Astrocyte (in vitro differentiated cells and primary cell): ENCODE measurements around the gene NDFIP1. TPM values are rescaled to one million over a fixed set of nuclear protein-coding genes. Genes with fewer than 3 reads are reported as not detected.

ENCODE experiments used
- DNase-seq: peaks from one replicate; pipeline ENCODE4 v3.0.0-alpha.2; 2010; ENCODE audit warnings: low read depth
- FAIRE-seq: peaks from 2 replicates; lab custom pipeline; 2011; peaks lifted over from hg19 to GRCh38; lab: Jason Lieb, UNC
- H2AFZ ChIP-seq: 2 replicates; pipeline ENCODE4 v1.6.0; 2012; ENCODE audit warnings: low read depth, low read length, inconsistent platforms
- H3K27ac ChIP-seq: 2 replicates; pipeline ENCODE4 v1.5.1; 2011; ENCODE audit warnings: low read depth, low read length, inconsistent platforms
- H3K27me3 ChIP-seq: 2 replicates; pipeline ENCODE4 v1.6.0; 2011; ENCODE audit warnings: low read length, inconsistent platforms; ENCODE audit not compliant: insufficient read depth
- H3K36me3 ChIP-seq: 2 replicates; pipeline ENCODE4 v1.5.1; 2011; ENCODE audit warnings: low read length, inconsistent platforms; ENCODE audit not compliant: insufficient read depth
- H3K4me1 ChIP-seq: 2 replicates; pipeline ENCODE4 v1.5.1; 2011; ENCODE audit warnings: low read length, inconsistent platforms; ENCODE audit not compliant: insufficient read depth
- H3K4me2 ChIP-seq: 2 replicates; pipeline ENCODE4 v1.6.0; 2012; ENCODE audit warnings: low read length, inconsistent platforms
- H3K4me3 ChIP-seq: 2 replicates; pipeline ENCODE4 v1.5.1; 2011; ENCODE audit warnings: low read depth, mild to moderate bottlenecking, low read length, inconsistent platforms; ENCODE audit not compliant: insufficient read depth
- H3K79me2 ChIP-seq: 2 replicates; pipeline ENCODE4 v1.6.0; 2012; ENCODE audit warnings: mild to moderate bottlenecking, low read length, inconsistent platforms; ENCODE audit not compliant: insufficient read depth
- H3K9ac ChIP-seq: 2 replicates; pipeline ENCODE4 v1.6.0; 2012; ENCODE audit warnings: mild to moderate bottlenecking, low read length, inconsistent platforms
- H3K9me3 ChIP-seq: 2 replicates; pipeline ENCODE4 v1.5.1; 2012; ENCODE audit warnings: low read depth, mild to moderate bottlenecking, low read length, inconsistent platforms; ENCODE audit not compliant: insufficient read depth
- H4K20me1 ChIP-seq: 2 replicates; pipeline ENCODE4 v1.6.0; 2012; ENCODE audit warnings: low read length, inconsistent platforms; ENCODE audit not compliant: insufficient read depth
- H3K27ac Mint-ChIP-seq: one replicate; pipeline ENCODE4 v1.8.0; 2021; ENCODE audit warnings: mild to moderate bottlenecking, mixed read lengths; ENCODE audit not compliant: unreplicated experiment
- H3K27me3 Mint-ChIP-seq: one replicate; pipeline ENCODE4 v1.8.0; 2021; ENCODE audit warnings: low read depth, mixed read lengths; ENCODE audit not compliant: unreplicated experiment
- H3K36me3 Mint-ChIP-seq: one replicate; pipeline ENCODE4 v1.8.0; 2021; ENCODE audit warnings: low read depth, mixed read lengths; ENCODE audit not compliant: unreplicated experiment
- H3K4me1 Mint-ChIP-seq: one replicate; pipeline ENCODE4 v1.8.0; 2021; ENCODE audit warnings: low read depth, mixed read lengths; ENCODE audit not compliant: unreplicated experiment
- H3K4me3 Mint-ChIP-seq: one replicate; pipeline ENCODE4 v1.8.0; 2021; ENCODE audit warnings: mild to moderate bottlenecking, moderate library complexity, mixed read lengths; ENCODE audit not compliant: unreplicated experiment
- H3K9me3 Mint-ChIP-seq: one replicate; pipeline ENCODE4 v1.8.0; 2021; ENCODE audit warnings: mild to moderate bottlenecking, mixed read lengths; ENCODE audit not compliant: unreplicated experiment
- CTCF ChIP-seq: IDR thresholded peaks from 2 replicates; pipeline ENCODE4 v1.5.1; 2011; ENCODE audit warnings: low read depth, mild to moderate bottlenecking, inconsistent platforms, low read length, moderate library complexity; ENCODE audit not compliant: insufficient read depth
- EZH2 ChIP-seq: IDR thresholded peaks from 2 replicates; pipeline ENCODE4 v1.6.1; 2012; ENCODE audit warnings: mild to moderate bottlenecking, low read length, inconsistent platforms; ENCODE audit not compliant: insufficient read depth
- total RNA-seq: library from RNA; stranded (reverse); gene quantifications from 2 replicates; pipeline ENCODE4 v1.2.1, GENCODE V29; 2021

The NDFIP1 gene
- total RNA-seq, 1 donor from 2014 or later: 56.8 TPM

DNA sequence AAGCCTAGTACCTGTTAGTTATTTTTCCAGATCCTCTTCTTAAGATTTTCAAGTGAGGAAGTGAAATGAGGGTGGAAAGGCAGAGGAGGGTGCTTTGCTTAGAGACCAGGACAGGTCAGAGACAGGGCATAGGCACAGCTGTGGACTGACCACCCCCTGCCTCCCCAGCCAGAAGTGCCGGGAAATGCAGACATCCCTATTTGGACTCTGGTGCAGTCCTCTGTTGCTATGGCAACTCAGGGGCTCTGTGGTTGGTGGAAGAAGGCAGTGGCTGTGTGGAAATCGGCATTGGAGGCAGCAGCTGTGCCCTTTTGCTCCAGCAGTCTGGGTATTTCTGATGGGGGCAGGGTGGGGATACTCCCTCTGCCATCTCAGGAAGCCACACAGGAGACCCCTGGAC, 43.3 kb upstream of the NDFIP1 start:
- Histone ChIP-seq H3K36me3 (no peaks in the 10 kb centered on the region), H3K4me2 (no peak overlapping the region), H3K27ac (no peak overlapping the region), H3K9me3 (no peaks in the 10 kb centered on the region), H3K4me1 (peaks cover 15% of the 10 kb centered on the region), H3K9ac (no peak overlapping the region), H2AFZ (no peak overlapping the region), H3K79me2 (no peaks in the 10 kb centered on the region), H4K20me1 (no peaks in the 10 kb centered on the region), H3K27me3 (no peaks in the 10 kb centered on the region), H3K4me3 (no peak overlapping the region)
- TF ChIP-seq EZH2 (no peak), CTCF (no peak)
- no peak overlapping the region for H3K27ac Mint-ChIP-seq
- H3K4me1 Mint-ChIP-seq: peaks cover 4% of the 10 kb centered on the region
- no peaks in the 10 kb centered on the region for H3K9me3 Mint-ChIP-seq
- H3K27me3 Mint-ChIP-seq: peaks cover 11% of the 10 kb centered on the region
- peaks cover 2% of the 10 kb centered on the region for H3K36me3 Mint-ChIP-seq
- FAIRE-seq (no peak), DNase-seq (no peak)
- no peak overlapping the region for H3K4me3 Mint-ChIP-seq

DNA sequence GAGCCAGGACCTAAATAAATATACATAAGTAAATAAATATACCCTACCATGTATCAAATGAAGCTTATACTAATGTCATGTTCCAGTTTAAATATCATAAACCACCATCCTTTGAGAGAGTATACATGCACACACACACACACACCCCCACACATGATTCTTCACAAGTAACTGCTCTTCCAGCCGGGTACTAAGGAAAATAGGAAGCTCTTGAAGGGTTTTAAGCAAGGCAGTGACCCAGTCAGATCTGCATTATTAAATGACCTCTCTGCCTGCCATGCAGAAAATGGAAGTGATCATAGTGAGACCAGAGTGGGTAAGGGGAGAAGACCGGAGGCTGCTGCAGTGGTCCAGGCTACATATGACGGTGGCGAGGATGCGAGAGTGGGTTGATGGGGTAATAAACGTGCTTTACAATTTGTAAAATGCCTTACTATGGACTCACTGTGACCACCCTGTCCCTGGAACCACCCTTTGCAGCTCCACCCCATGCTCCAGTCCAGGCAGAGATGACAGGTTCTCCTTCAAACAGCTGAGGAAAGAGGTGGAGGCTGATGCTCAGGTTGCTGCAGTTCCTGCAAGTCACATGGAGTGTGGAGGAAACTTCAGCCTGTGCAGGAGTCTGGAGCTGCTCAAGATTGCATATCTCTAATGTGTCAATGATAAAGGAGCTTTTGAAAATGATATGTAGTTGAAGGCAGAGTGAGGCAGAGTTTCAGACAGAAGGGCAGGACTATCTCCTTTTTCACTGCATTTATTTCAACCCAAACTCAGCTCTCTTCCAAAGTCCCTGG, 38.8 kb upstream of the NDFIP1 start:
- Histone ChIP-seq H3K27ac (no peak overlapping the region), H3K4me3 (no peak overlapping the region), H3K9me3 (no peaks in the 10 kb centered on the region), H4K20me1 (no peaks in the 10 kb centered on the region), H3K4me2 (no peak overlapping the region), H2AFZ (no peak overlapping the region), H3K27me3 (no peaks in the 10 kb centered on the region), H3K9ac (no peak overlapping the region), H3K79me2 (no peaks in the 10 kb centered on the region), H3K36me3 (no peaks in the 10 kb centered on the region), H3K4me1 (no peaks in the 10 kb centered on the region)
- no peak for DNase-seq
- Mint-ChIP-seq H3K9me3 (peaks cover 3% of the 10 kb centered on the region), H3K36me3 (no peaks in the 10 kb centered on the region), H3K4me1 (no peaks in the 10 kb centered on the region), H3K27ac (no peak overlapping the region), H3K4me3 (no peak overlapping the region), H3K27me3 (peaks cover 16% of the 10 kb centered on the region)
- no peak for TF ChIP-seq EZH2
- TF ChIP-seq CTCF: no peak
- no peak for FAIRE-seq

GRCh38 chr5:142070734-142071133, 37.8 kb upstream of the NDFIP1 start:
- no peaks in the 10 kb centered on the region for H3K4me1 Mint-ChIP-seq

More at GRCh38 chr5:142070734-142071133, 37.8 kb upstream of the NDFIP1 start:
- TF ChIP-seq CTCF (no peak), EZH2 (no peak)
- DNase-seq (no peak), FAIRE-seq (no peak)
- no peaks in the 10 kb centered on the region for H3K27me3 ChIP-seq
- peaks cover 15% of the 10 kb centered on the region for H3K27me3 Mint-ChIP-seq
- no peaks in the 10 kb centered on the region for H3K9me3 ChIP-seq
- no peaks in the 10 kb centered on the region for H3K36me3 Mint-ChIP-seq
- no peak overlapping the region for H3K27ac Mint-ChIP-seq
- H3K4me3 Mint-ChIP-seq: no peak overlapping the region
- H3K9ac ChIP-seq: no peak overlapping the region
- no peaks in the 10 kb centered on the region for H3K36me3 ChIP-seq
- no peaks in the 10 kb centered on the region for H3K4me1 ChIP-seq
- H3K4me2 ChIP-seq: no peak overlapping the region
- H4K20me1 ChIP-seq: no peaks in the 10 kb centered on the region
- H3K27ac ChIP-seq: no peak overlapping the region
- no peaks in the 10 kb centered on the region for H3K79me2 ChIP-seq
- no peak overlapping the region for H3K4me3 ChIP-seq
- H3K9me3 Mint-ChIP-seq: peaks cover 3% of the 10 kb centered on the region
- H2AFZ ChIP-seq: no peak overlapping the region
